Neural crest cell (in vitro differentiated cells): ENCODE measurements around the gene PDCD1. TPM values are rescaled to one million over a fixed set of nuclear protein-coding genes. Genes with fewer than 3 reads are reported as not detected.

Experiments used
- DNase-seq: peaks from one replicate; pipeline ENCODE4 v3.0.0; 2021; ENCODE audit warnings: low read depth, mixed read lengths, low spot score
- H3K27ac Mint-ChIP-seq: one replicate; pipeline ENCODE4 v1.8.0; 2021; ENCODE audit warnings: mild to moderate bottlenecking, mixed read lengths; ENCODE audit not compliant: unreplicated experiment
- H3K27me3 Mint-ChIP-seq: 2 replicates; pipeline ENCODE4 v1.8.0; 2021; ENCODE audit warnings: low read depth, mild to moderate bottlenecking, mixed read lengths
- H3K36me3 Mint-ChIP-seq: 2 replicates; pipeline ENCODE4 v1.8.0; 2021; ENCODE audit warnings: low read depth, mild to moderate bottlenecking, mixed read lengths
- H3K4me1 Mint-ChIP-seq: 2 replicates; pipeline ENCODE4 v1.8.0; 2021; ENCODE audit warnings: mixed read lengths
- H3K4me3 Mint-ChIP-seq: one replicate; pipeline ENCODE4 v1.8.0; 2021; ENCODE audit warnings: mild to moderate bottlenecking, mixed read lengths
- H3K9me3 Mint-ChIP-seq: 2 replicates; pipeline ENCODE4 v1.8.0; 2021; ENCODE audit warnings: mixed read lengths
- total RNA-seq: library from RNA; stranded (reverse); gene quantifications from 2 replicates; pipeline ENCODE4 v1.2.1, GENCODE V29; 2021
- TF ChIP-seq, protein P1 (sequence below): fragments of 200-600 bp; sonication (generic); conservative IDR thresholded peaks from 2 replicates; pipeline ENCODE4 v1.5.0; 2021; ENCODE audit warnings: antibody characterized with exemption, mild to moderate bottlenecking

Gene PDCD1
- total RNA-seq, 1 donor from 2014 or later = not detected

DNA sequence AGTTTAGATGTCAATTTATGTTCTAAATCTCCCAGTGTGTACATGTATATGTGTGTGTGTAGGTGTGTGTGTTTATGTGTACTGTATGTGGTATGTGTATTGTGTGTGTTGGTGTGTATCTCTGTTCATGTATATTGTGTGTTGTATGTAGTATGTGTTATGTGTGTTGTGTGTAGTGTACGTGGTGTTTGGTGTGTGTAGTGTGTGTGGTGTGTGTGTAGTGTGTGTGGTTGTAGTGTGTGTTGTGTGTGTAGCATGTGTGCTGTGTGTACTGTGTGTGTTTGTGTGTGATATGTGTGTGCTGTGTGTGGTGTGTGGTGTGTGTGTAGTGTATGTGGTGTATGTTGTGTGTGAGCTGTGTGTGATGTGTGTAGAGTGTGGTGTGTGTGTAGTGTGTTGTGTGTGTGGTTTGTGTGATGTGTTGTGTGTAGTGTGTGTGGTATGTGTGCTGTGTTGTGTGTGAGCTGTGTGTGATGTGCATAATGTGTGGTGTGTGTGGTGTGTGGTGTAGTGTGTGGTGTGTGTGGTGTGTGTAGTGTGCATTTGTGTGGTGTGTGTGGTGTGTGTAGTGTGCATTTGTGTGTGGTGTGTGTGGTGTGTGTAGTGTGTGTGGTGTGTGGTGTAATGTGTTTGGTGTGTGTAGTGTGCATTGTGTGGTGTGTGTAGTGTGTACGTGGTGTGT is 5.6 kb upstream of the PDCD1 start:
- Mint-ChIP-seq H3K4me1 (peaks cover 33% of the 10 kb centered on the region), H3K36me3 (peaks cover 4% of the 10 kb centered on the region), H3K9me3 (peaks cover 14% of the 10 kb centered on the region), H3K27me3 (peaks cover 20% of the 10 kb centered on the region), H3K27ac (no peak overlapping the region), H3K4me3 (no peak overlapping the region)
- no peak for DNase-seq
- TF ChIP-seq, protein P1, sequence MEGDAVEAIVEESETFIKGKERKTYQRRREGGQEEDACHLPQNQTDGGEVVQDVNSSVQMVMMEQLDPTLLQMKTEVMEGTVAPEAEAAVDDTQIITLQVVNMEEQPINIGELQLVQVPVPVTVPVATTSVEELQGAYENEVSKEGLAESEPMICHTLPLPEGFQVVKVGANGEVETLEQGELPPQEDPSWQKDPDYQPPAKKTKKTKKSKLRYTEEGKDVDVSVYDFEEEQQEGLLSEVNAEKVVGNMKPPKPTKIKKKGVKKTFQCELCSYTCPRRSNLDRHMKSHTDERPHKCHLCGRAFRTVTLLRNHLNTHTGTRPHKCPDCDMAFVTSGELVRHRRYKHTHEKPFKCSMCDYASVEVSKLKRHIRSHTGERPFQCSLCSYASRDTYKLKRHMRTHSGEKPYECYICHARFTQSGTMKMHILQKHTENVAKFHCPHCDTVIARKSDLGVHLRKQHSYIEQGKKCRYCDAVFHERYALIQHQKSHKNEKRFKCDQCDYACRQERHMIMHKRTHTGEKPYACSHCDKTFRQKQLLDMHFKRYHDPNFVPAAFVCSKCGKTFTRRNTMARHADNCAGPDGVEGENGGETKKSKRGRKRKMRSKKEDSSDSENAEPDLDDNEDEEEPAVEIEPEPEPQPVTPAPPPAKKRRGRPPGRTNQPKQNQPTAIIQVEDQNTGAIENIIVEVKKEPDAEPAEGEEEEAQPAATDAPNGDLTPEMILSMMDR = no peak

DNA sequence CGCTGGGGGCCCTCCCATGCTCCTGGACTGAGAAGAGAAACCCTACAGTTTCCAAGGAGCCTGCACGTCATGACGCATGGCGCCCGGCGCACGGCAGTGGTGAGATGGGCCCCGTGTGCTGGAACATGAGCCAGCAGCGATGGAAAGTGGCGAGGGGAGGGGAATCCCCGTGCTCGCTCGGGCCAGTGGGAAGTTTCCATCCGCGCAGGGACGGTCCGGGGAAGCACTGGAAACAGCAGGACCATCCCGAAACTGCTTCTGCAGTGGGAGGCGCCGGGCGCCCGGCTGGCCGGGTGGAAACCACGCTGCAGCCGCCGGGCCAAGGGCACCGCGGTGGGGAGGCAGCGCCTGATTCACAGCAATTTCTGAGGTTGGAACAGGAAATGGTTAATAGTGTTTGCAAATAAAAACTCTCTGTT is 4.9 kb upstream of the PDCD1 start:
- TF ChIP-seq, protein P1 = no peak
- Mint-ChIP-seq H3K4me3 (no peak overlapping the region), H3K27me3 (peaks cover 20% of the 10 kb centered on the region), H3K9me3 (peaks cover 14% of the 10 kb centered on the region), H3K36me3 (peaks cover 4% of the 10 kb centered on the region), H3K27ac (no peak overlapping the region), H3K4me1 (peaks cover 29% of the 10 kb centered on the region)
- no peak for DNase-seq

DNA sequence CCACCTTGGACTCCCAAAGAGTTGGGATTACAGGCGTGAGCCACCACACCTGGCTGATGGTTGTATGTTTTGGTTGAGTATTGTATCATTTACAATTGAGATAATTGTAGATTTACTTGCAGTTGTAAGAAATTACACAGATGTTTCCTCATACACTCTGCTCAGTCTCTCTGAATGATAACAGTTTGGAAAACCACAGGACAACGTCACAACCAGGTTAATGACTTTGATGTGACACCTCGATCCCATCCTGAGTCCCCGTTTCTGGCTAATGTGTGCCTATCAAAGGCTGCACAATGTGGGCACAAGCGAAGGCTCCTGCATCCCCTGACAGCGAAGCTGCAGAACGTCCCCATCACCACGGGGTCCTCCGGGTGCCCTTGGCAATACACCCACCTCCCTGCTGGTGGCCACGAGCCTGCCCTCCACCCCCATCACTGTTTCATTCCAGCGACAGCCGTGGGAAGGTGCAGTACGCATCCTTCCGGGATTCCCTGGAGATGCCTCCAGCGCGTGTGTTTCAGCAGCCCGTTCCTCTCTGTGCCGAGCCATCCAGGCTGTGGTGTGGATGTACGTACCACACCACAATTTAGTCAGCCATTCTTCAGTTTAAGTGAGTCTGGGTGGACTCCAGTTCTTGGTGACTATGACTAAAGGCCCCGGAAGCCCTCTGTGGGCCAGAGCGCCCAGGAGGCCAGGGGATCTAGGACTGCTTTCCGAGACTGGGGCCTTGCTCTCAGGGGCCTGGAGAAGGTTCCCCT is 4.3 kb upstream of the PDCD1 start:
- H3K9me3 Mint-ChIP-seq = peaks cover 14% of the 10 kb centered on the region
- H3K4me3 Mint-ChIP-seq = no peak overlapping the region
- TF ChIP-seq, protein P1 = no peak
- DNase-seq = no peak
- H3K27ac Mint-ChIP-seq = no peak overlapping the region
- peaks cover 16% of the 10 kb centered on the region for H3K27me3 Mint-ChIP-seq
- H3K4me1 Mint-ChIP-seq = peaks cover 25% of the 10 kb centered on the region
- peaks cover 4% of the 10 kb centered on the region for H3K36me3 Mint-ChIP-seq

DNA sequence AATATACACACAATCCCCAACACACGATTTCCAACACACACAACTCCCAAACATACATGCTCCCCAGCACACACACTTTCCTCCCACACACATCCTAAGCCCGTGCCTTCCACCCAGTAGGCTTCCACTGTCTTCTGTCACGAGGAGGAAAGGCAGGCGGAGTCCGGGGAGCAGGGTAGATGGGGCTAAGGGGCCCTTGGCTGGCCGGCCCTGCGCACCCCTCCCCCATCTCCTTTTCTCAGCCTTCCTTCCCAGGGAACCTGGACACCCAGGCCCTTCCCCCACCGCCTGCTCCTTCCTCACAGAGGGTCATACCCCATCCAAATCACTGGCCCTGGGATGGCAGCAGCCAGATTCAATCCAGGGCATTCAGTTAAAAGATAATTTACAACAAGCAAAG is 3.4 kb upstream of the PDCD1 start:
- TF ChIP-seq, protein P1 = no peak
- H3K4me1 Mint-ChIP-seq = peaks cover 25% of the 10 kb centered on the region
- DNase-seq = no peak
- H3K36me3 Mint-ChIP-seq = peaks cover 4% of the 10 kb centered on the region
- no peak overlapping the region for H3K4me3 Mint-ChIP-seq
- H3K27me3 Mint-ChIP-seq = peaks cover 16% of the 10 kb centered on the region
- peaks cover 14% of the 10 kb centered on the region for H3K9me3 Mint-ChIP-seq
- no peak overlapping the region for H3K27ac Mint-ChIP-seq

DNA sequence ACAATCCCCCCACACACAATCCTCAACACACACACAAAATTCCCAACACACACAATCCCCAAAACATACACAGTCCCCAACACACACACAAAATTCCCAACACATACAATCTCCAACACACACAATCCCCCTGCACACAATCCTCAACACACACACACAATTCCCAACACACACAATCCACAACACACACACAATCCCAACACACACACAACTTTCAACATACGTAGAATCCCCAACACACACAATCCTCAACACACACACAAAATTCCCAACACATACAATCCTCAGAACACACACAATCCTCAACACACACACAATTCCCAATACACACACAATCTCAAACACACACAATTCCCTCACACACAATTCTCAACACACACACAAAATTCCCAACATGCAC is 2.6 kb upstream of the PDCD1 start:
- H3K36me3 Mint-ChIP-seq = peaks cover 4% of the 10 kb centered on the region
- TF ChIP-seq, protein P1 = no peak
- no peak overlapping the region for H3K27ac Mint-ChIP-seq
- H3K4me1 Mint-ChIP-seq = peaks cover 25% of the 10 kb centered on the region
- H3K9me3 Mint-ChIP-seq = peaks cover 14% of the 10 kb centered on the region
- DNase-seq = no peak
- H3K27me3 Mint-ChIP-seq = peaks cover 16% of the 10 kb centered on the region
- no peak overlapping the region for H3K4me3 Mint-ChIP-seq
